ENCODE results near the gene G3BP2. TPM values are rescaled to one million over a fixed set of nuclear protein-coding genes. Genes with fewer than 3 reads are reported as not detected.

G3BP2 gene
- total RNA-seq, 4 donors from 2014 or later = 51.5 to 90.2 (median 65.1) TPM

DNA sequence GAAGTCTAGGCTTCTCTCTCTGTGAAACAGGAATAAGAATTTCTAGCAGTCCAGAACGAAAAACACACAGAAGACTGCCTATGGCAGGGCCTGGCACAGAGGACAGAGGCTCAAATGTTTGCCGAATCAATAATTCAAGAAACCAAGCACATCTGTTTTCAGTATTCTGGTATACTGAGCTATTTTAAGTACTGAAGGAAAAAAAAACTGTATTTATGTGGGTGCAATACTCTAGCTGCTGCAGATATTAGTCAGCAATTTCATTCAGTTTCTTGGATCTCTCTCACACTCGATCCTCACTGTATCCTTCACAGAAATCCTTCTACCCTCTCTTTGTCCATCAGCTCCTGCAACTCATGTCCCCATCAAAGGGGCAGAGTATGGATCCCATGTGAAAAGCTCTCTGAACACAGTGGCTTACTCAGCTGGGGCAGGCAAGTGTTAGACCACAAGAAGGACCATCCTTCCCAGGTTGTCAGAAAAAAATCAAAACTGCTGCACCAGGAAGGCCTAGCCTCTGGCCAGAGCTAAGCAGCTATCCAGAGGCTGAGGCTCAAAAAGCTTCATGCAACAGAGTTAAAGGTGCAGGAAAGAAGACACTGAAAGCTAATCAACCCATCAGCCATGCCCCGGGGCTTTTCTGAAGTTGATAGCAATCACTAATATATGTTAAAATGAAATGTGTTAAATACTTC lies 42.0 kb upstream of the G3BP2 start:
- intact Hi-C loops (cut with DNase I) = no loop called here
- Histone ChIP-seq H3K36me3 (no peaks in the 10 kb centered on the region), H3K27ac (no peak overlapping the region), H3K4me3 (no peak overlapping the region), H3K9me3 (no peaks in the 10 kb centered on the region), H3K4me1 (peaks cover 0 to 30% (median 6%) of the 10 kb centered on the region in 3 donors), H3K27me3 (no peaks in the 10 kb centered on the region)
- no peak for DNase-seq
- WGBS, 2 donors = 47 to 52% methylated on average over 4 of the region's 4 CpGs
- TF ChIP-seq POLR2A (IDR thresholded peaks at IDR 0.05) = no peak
- TF ChIP-seq, protein P1, sequence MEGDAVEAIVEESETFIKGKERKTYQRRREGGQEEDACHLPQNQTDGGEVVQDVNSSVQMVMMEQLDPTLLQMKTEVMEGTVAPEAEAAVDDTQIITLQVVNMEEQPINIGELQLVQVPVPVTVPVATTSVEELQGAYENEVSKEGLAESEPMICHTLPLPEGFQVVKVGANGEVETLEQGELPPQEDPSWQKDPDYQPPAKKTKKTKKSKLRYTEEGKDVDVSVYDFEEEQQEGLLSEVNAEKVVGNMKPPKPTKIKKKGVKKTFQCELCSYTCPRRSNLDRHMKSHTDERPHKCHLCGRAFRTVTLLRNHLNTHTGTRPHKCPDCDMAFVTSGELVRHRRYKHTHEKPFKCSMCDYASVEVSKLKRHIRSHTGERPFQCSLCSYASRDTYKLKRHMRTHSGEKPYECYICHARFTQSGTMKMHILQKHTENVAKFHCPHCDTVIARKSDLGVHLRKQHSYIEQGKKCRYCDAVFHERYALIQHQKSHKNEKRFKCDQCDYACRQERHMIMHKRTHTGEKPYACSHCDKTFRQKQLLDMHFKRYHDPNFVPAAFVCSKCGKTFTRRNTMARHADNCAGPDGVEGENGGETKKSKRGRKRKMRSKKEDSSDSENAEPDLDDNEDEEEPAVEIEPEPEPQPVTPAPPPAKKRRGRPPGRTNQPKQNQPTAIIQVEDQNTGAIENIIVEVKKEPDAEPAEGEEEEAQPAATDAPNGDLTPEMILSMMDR (IDR thresholded peaks at IDR 0.05) = no peak

- 55 to 64% methylated on average over 1 of the region's 1 CpG for WGBS, 2 donors
- Histone ChIP-seq H3K27ac (no peak overlapping the region), H3K27me3 (no peaks in the 10 kb centered on the region), H3K4me1 (peaks cover 0 to 30% (median 6%) of the 10 kb centered on the region in 3 donors), H3K4me3 (no peak overlapping the region), H3K36me3 (no peaks in the 10 kb centered on the region), H3K9me3 (no peaks in the 10 kb centered on the region)
- no peak for TF ChIP-seq POLR2A (IDR thresholded peaks at IDR 0.05)
- TF ChIP-seq, protein P1 (IDR thresholded peaks at IDR 0.05) = no peak
- intact Hi-C loops (cut with DNase I) = no loop called here
- DNase-seq = no peak
Measured at GRCh38 chr4:75714704-75715103, 41.5 kb upstream of the G3BP2 start.

DNA sequence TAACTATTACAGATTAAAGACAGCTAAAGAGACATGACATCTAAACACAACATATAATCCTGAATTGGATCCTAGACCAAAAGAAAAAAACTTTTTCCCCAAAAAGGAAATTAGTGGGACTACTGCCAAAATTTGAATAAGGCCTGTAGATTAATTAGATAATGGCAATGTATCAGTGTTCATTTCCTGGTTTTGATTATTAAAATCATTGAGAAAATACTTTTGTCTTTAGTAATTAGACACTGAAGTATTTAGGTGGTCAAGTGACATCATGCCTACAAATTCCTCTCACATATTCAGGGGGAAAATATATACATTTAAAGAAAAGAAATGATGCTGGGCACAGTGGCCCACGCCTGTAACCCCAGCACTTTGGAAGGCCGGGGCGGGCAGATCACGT lies 40.8 kb upstream of the G3BP2 start:
- H3K36me3 ChIP-seq = no peaks in the 10 kb centered on the region
- 88 to 96% methylated on average over 4 of the region's 4 CpGs for WGBS, 2 donors
- DNase-seq = no peak
- peaks cover 0 to 30% (median 6%) of the 10 kb centered on the region in 3 donors for H3K4me1 ChIP-seq
- no peak overlapping the region for H3K27ac ChIP-seq
- intact Hi-C loops (cut with DNase I) = no loop called here
- TF ChIP-seq, protein P1 (IDR thresholded peaks at IDR 0.05) = no peak
- TF ChIP-seq POLR2A (IDR thresholded peaks at IDR 0.05) = no peak
- H3K9me3 ChIP-seq = no peaks in the 10 kb centered on the region
- no peak overlapping the region for H3K4me3 ChIP-seq
- no peaks in the 10 kb centered on the region for H3K27me3 ChIP-seq

DNA sequence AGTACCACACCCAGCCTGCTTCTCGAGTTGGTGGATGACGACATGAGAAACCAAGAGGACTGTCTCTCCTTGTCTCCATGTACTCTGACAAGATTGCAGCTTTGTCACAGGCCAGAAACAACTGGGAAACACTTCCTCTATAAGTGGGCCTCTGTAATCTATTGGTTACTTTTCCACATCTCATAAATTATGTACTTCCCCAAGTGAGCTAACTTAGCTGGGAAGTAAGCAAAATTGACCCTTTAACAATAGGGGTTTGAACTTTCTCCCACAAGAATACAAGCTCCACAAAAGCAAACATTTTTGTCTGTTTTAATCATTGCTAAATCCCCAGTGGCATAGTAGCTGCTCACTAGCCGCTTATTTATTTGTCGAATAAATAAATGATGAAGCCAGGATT lies 37.0 kb upstream of the G3BP2 start:
- 73 to 79% methylated on average over 4 of the region's 4 CpGs for WGBS, 2 donors
- intact Hi-C loops (cut with DNase I) = no loop called here
- no peak overlapping the region for H3K27ac ChIP-seq
- H3K36me3 ChIP-seq = peaks cover 0 to 5% (median 0%) of the 10 kb centered on the region in 3 donors
- H3K9me3 ChIP-seq = no peaks in the 10 kb centered on the region
- H3K4me3 ChIP-seq = no peak overlapping the region
- DNase-seq = no peak
- TF ChIP-seq, protein P1 (IDR thresholded peaks at IDR 0.05) = no peak
- no peak for TF ChIP-seq POLR2A (IDR thresholded peaks at IDR 0.05)
- H3K4me1 ChIP-seq = peaks cover 0 to 8% (median 3%) of the 10 kb centered on the region in 3 donors
- no peaks in the 10 kb centered on the region for H3K27me3 ChIP-seq

GRCh38 chr4:75708218-75708691 lies 35.0 kb upstream of the G3BP2 start:
- Histone ChIP-seq H3K27me3 (no peaks in the 10 kb centered on the region), H3K4me1 (no peaks in the 10 kb centered on the region), H3K27ac (no peak overlapping the region), H3K9me3 (no peaks in the 10 kb centered on the region), H3K4me3 (no peak overlapping the region), H3K36me3 (peaks cover 0 to 5% (median 0%) of the 10 kb centered on the region in 3 donors)
- intact Hi-C loops (cut with DNase I) = no loop called here
- DNase-seq = no peak
- WGBS, 2 donors = 80 to 88% methylated on average over 3 of the region's 3 CpGs
- TF ChIP-seq, protein P1 (IDR thresholded peaks at IDR 0.05) = peak in 2 of 6 experiments; percentile 11 to 12
- no peak for TF ChIP-seq POLR2A (IDR thresholded peaks at IDR 0.05)

All from esophagus squamous epithelium (tissue), 5 donors.